SH-SY5Y (cell line): Measurements from ENCODE around the gene AK5.

ENCODE experiments used
- GATA2 ChIP-seq: IDR thresholded peaks from 2 replicates; pipeline ENCODE4 v1.6.1; 2011; ENCODE audit warnings: mild to moderate bottlenecking, low read depth, low read length
- GATA3 ChIP-seq: IDR thresholded peaks from 2 replicates; pipeline ENCODE4 v1.6.1; 2011; ENCODE audit warnings: low read depth, mild to moderate bottlenecking, low read length, moderate library complexity

Gene AK5

GRCh38 chr1:77413541-77414335 lies 131.9 kb downstream of the AK5 start:
- TF ChIP-seq GATA2 (no peak), GATA3 (no peak)

- TF ChIP-seq GATA3 (no peak), GATA2 (no peak)
These were observed 133.8 kb downstream of the AK5 start for GRCh38 chr1:77415579-77415978.

- TF ChIP-seq GATA2: no peak
- TF ChIP-seq GATA3: no peak
These were observed 135.1 kb downstream of the AK5 start for GRCh38 chr1:77416692-77417450.

DNA sequence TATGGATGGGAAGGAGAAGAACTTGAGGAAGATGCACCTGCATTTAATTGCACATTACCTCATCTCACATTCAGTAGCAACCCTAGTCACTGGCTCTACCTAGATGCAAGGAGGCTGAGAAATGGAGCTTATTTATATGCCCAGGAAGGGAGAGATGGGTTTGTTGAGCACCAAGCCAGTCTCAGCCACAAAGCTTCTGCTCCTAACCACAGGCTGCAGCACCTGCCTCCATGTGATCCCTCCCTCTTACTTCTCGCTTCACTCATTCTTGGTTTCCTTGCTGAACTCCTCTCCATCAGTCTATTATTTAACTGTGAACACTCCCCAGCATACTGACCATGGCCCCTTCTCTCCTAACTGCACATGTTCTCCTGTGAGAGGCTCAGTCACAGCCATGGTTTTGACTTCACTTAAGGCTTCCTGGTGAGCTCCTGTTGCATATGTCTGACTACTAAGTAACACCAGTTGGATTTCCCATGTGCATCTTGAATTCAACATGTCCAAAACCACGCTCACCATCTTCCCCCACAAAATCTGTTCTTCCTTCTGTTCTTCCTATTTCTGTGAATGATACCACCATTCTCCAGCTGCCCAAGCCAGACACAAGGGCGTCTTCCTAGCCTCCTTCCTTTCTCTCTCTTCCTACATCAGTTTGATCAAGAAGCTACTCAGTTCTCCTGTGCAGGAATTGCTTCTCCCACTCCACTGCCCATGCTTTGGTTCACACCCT lies 139.8 kb downstream of the AK5 start:
- TF ChIP-seq GATA3: no peak
- TF ChIP-seq GATA2: no peak

GRCh38 chr1:77424236-77424635 lies 142.4 kb downstream of the AK5 start:
- TF ChIP-seq GATA2 (no peak), GATA3 (no peak)

DNA sequence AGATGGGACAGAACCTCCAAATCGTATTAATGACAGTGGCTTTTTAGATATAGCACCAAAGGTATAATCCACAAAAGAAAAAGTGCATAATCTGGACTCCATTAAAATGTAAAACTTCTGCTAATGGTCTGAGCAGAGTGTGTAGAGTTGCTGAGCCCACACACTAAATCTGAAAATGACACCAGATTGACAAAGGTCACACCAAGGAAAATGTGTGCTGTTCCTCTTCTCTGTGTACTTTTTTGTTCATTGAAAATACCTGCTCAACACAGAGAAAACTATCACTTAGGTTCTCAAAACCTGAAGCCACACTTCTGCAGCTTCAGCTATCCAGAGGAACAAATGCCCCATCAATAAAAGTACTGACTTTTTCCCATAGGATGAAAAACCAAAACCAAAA lies 146.2 kb downstream of the AK5 start:
- TF ChIP-seq GATA3 (no peak), GATA2 (no peak)

GRCh38 chr1:77430966-77431690 lies 149.3 kb downstream of the AK5 start:
- TF ChIP-seq GATA2 (no peak), GATA3 (no peak)

GRCh38 chr1:77433934-77434333 lies 152.1 kb downstream of the AK5 start:
- no peak for TF ChIP-seq GATA3

DNA sequence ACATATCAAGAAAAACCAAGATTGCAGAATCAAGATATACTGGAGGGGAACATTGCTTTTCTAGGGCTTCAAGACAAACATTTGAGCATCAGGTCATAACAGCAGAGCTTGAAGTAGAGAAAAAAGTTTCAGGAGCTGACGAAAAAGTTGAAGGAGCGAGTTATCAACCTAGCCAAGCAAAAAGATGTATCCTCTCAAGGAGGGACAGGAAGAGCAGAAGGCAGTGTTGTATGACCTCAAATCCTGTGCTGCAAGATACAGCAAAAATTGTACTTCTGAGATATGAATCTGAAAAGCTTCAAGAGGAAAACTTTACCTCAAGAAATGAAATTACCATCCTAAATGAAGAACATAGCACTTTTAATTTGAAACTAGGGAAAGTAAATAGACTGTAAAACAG lies 153.1 kb downstream of the AK5 start:
- TF ChIP-seq GATA3 (no peak), GATA2 (no peak)

- TF ChIP-seq GATA3: no peak
- no peak for TF ChIP-seq GATA2
These were observed 156.6 kb downstream of the AK5 start for GRCh38 chr1:77438236-77438913.

- no peak for TF ChIP-seq GATA2
- TF ChIP-seq GATA3: no peak
These were observed 165.2 kb downstream of the AK5 start for GRCh38 chr1:77446841-77447555.

- TF ChIP-seq GATA3 (no peak), GATA2 (no peak)
These were observed 165.8 kb downstream of the AK5 start for GRCh38 chr1:77447669-77448068.

DNA sequence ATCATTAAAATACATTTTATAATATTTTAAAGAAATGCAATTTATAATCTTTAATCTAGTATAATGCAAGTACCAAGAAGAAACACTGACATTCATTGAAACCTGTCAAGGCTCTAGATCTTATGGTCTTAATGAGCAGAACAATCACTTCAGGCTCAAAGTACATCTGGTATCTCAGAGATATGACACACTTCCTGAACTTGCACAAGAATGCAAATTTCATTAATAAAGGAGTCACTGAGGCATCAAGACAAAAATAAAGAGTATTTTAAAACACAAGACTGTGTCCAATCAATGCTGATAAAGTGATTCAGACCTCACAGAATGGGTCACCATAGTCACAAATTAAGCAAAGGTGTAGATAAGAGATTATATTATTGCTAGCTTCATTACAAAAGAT lies 178.1 kb downstream of the AK5 start:
- TF ChIP-seq GATA2: no peak

DNA sequence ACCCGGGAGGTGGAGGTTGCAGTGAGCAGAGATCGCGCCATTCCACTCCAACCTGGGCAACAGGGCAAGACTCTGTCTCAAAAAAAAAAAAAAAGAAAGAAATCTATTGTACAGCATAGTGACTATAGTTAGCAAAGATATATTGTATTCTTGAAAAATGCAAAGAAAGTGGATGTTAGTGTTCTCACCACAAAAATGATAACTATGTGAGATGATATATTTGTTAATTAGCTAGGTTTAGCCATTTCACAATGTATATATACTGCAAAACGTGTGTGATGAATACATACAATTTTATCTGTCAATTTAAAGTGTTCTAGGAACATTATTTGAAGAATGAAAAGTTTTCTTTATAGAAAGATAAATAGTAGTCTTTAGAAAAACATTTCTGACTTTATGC lies 179.9 kb downstream of the AK5 start:
- TF ChIP-seq GATA2 (no peak), GATA3 (no peak)
